SK-N-SH treated with all-trans-retinoic acid at 6 μM for 48 hours (cell line): ENCODE results near the gene OR5I1.

Experiments used
- ATAC-seq: fragments of 200-7000 bp; cut with Tn5 transposase; 3 replicates; pipeline ENCODE4 v1.9.1; 2020; ENCODE audit warnings: mild to moderate bottlenecking, moderate library complexity
- ARNTL ChIP-seq: fragments of 450-650 bp; formaldehyde crosslinking; IDR thresholded peaks from 2 replicates; pipeline ENCODE4 v1.5.0; 2020; ENCODE audit warnings: low read depth, mild to moderate bottlenecking, moderate library complexity, borderline replicate concordance
- BACH2 ChIP-seq: fragments of 250-450 bp; sonication (Bioruptor Pico); IDR thresholded peaks from 2 replicates; pipeline ENCODE4 v1.9.0; 2021; ENCODE audit warnings: mild to moderate bottlenecking, borderline replicate concordance
- CREB5 ChIP-seq: fragments of 250-450 bp; sonication (Bioruptor Pico); IDR thresholded peaks from 2 replicates; pipeline ENCODE4 v1.5.1; 2020; ENCODE audit warnings: low read depth, mild to moderate bottlenecking, moderate library complexity
- CSDC2 ChIP-seq: fragments of 250-450 bp; sonication (Bioruptor Pico); IDR thresholded peaks from 2 replicates; pipeline ENCODE4 v1.5.0; 2020; ENCODE audit warnings: mild to moderate bottlenecking, moderate library complexity
- GLIS3 ChIP-seq: fragments of 250-450 bp; sonication (Bioruptor Pico); IDR thresholded peaks from 2 replicates; pipeline ENCODE4 v1.5.0; 2020; ENCODE audit warnings: mild to moderate bottlenecking, moderate library complexity
- ISL1 ChIP-seq: fragments of 250-450 bp; sonication (Bioruptor Pico); IDR thresholded peaks from 2 replicates; pipeline ENCODE4 v2.1.2; 2022; ENCODE audit warnings: mild to moderate bottlenecking, moderate library complexity
- OSR1 ChIP-seq: fragments of 250-450 bp; sonication (Bioruptor Pico); IDR thresholded peaks from 2 replicates; pipeline ENCODE4 v1.8.0; 2022; ENCODE audit warnings: moderate library complexity, mild to moderate bottlenecking, inconsistent platforms
- PATZ1 ChIP-seq: fragments of 250-450 bp; sonication (Bioruptor Pico); IDR thresholded peaks from 2 replicates; pipeline ENCODE4 v1.8.0; 2020; ENCODE audit warnings: mild to moderate bottlenecking, moderate library complexity, borderline replicate concordance
- PPARA ChIP-seq: fragments of 250-450 bp; sonication (Bioruptor Pico); IDR thresholded peaks from 2 replicates; pipeline ENCODE4 v1.5.0; 2020; ENCODE audit warnings: mild to moderate bottlenecking, borderline replicate concordance
- SNAI2 ChIP-seq: fragments of 250-450 bp; sonication (Bioruptor Pico); IDR thresholded peaks from 2 replicates; pipeline ENCODE4 v1.5.0; 2020; ENCODE audit warnings: mild to moderate bottlenecking, moderate library complexity
- TCF4 ChIP-seq: fragments of 250-450 bp; sonication (Bioruptor Pico); IDR thresholded peaks from 2 replicates; pipeline ENCODE4 v1.8.0; 2021; ENCODE audit warnings: mild to moderate bottlenecking, moderate library complexity, borderline replicate concordance
- TOX ChIP-seq: fragments of 250-450 bp; sonication (Bioruptor Pico); IDR thresholded peaks from 2 replicates; pipeline ENCODE4 v1.8.0; 2021; ENCODE audit warnings: mild to moderate bottlenecking, moderate library complexity, borderline replicate concordance
- ZC3H10 ChIP-seq: fragments of 250-450 bp; sonication (Bioruptor Pico); IDR thresholded peaks from 2 replicates; pipeline ENCODE4 v1.5.1; 2021; ENCODE audit warnings: mild to moderate bottlenecking, moderate library complexity
- ZFP3 ChIP-seq: fragments of 250-450 bp; sonication (Bioruptor Pico); IDR thresholded peaks from 2 replicates; pipeline ENCODE4 v1.5.0; 2020; ENCODE audit warnings: mild to moderate bottlenecking, moderate library complexity
- ZFP30 ChIP-seq: fragments of 450-650 bp; formaldehyde crosslinking; IDR thresholded peaks from 2 replicates; pipeline ENCODE4 v1.5.0; 2022; ENCODE audit warnings: mild to moderate bottlenecking, moderate library complexity
- ZNF565 ChIP-seq: fragments of 450-650 bp; formaldehyde crosslinking; conservative IDR thresholded peaks from 2 replicates; pipeline ENCODE4 v1.5.0; 2020; ENCODE audit warnings: low read depth, mild to moderate bottlenecking, moderate library complexity
- ZNF70 ChIP-seq: fragments of 450-650 bp; formaldehyde crosslinking; IDR thresholded peaks from 2 replicates; pipeline ENCODE4 v1.5.0; 2020; ENCODE audit warnings: mild to moderate bottlenecking, moderate library complexity
- ZNF8 ChIP-seq: fragments of 450-650 bp; formaldehyde crosslinking; IDR thresholded peaks from 2 replicates; pipeline ENCODE4 v1.5.0; 2020; ENCODE audit warnings: mild to moderate bottlenecking, moderate library complexity
- TF ChIP-seq, protein P1 (sequence below): fragments of 250-450 bp; sonication (Bioruptor Pico); IDR thresholded peaks from 2 replicates; pipeline ENCODE4 v1.5.1; 2021; ENCODE audit warnings: mild to moderate bottlenecking, moderate library complexity
- TF ChIP-seq, protein P2 (sequence below): fragments of 250-450 bp; sonication (Bioruptor Pico); IDR thresholded peaks from 2 replicates; pipeline ENCODE4 v1.8.0; 2021; ENCODE audit warnings: low read depth, mild to moderate bottlenecking, moderate library complexity, borderline replicate concordance

Gene OR5I1

GRCh38 chr11:55969845-55970244, 33.6 kb upstream of the OR5I1 start, which contains the start of gene OR10AG1 (continued):
- TF ChIP-seq, protein P1, sequence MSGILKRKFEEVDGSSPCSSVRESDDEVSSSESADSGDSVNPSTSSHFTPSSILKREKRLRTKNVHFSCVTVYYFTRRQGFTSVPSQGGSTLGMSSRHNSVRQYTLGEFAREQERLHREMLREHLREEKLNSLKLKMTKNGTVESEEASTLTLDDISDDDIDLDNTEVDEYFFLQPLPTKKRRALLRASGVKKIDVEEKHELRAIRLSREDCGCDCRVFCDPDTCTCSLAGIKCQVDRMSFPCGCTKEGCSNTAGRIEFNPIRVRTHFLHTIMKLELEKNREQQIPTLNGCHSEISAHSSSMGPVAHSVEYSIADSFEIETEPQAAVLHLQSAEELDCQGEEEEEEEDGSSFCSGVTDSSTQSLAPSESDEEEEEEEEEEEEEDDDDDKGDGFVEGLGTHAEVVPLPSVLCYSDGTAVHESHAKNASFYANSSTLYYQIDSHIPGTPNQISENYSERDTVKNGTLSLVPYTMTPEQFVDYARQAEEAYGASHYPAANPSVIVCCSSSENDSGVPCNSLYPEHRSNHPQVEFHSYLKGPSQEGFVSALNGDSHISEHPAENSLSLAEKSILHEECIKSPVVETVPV (CRISPR knock-in tag), result no peak
- no peak for TF ChIP-seq PATZ1 (CRISPR knock-in tag)
- TF ChIP-seq CSDC2, result no peak
- no peak for TF ChIP-seq ARNTL (CRISPR knock-in tag)
- no peak for TF ChIP-seq PPARA (CRISPR knock-in tag)

- ATAC-seq, result no peak
- TF ChIP-seq ZNF70 (CRISPR knock-in tag), result no peak
- TF ChIP-seq ZFP30 (CRISPR knock-in tag), result no peak
- TF ChIP-seq, protein P2, sequence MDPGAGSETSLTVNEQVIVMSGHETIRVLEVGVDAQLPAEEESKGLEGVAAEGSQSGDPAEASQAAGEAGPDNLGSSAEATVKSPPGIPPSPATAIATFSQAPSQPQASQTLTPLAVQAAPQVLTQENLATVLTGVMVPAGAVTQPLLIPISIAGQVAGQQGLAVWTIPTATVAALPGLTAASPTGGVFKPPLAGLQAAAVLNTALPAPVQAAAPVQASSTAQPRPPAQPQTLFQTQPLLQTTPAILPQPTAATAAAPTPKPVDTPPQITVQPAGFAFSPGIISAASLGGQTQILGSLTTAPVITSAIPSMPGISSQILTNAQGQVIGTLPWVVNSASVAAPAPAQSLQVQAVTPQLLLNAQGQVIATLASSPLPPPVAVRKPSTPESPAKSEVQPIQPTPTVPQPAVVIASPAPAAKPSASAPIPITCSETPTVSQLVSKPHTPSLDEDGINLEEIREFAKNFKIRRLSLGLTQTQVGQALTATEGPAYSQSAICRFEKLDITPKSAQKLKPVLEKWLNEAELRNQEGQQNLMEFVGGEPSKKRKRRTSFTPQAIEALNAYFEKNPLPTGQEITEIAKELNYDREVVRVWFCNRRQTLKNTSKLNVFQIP, result no peak
- no peak for TF ChIP-seq ZNF8 (CRISPR knock-in tag)
- no peak for TF ChIP-seq PATZ1 (CRISPR knock-in tag)
- TF ChIP-seq, protein P1 (CRISPR knock-in tag), result no peak
- no peak for TF ChIP-seq ZC3H10
- TF ChIP-seq CSDC2, result no peak
- no peak for TF ChIP-seq ZNF565 (CRISPR knock-in tag)
- TF ChIP-seq ZFP3 (CRISPR knock-in tag), result no peak
- TF ChIP-seq GLIS3 (CRISPR knock-in tag), result no peak
- TF ChIP-seq, all 23 proteins: peak for 0
Observed at GRCh38 chr11:55967914-55968313, 31.7 kb upstream of the OR5I1 start.

DNA sequence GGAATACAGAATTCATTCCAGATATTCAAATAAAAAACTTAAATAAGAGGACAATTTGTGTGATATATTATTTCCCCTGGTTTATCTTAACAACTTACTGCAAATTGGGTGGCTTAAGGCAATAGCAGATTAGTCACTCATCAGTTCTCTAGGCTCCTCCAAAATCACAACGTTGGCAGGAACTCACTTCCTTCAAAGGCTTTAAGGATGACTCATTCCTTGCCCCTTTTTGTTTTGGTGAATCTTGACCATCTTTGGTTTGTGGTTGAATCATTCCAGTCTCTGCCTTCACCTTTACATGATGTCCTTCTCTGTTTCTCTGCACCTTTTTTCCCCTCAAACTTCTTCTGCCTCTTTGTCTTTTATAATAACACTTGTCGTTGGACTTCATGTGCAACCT, 30.2 kb upstream of the OR5I1 start:
- TF ChIP-seq, protein P1 (CRISPR knock-in tag), result no peak
- no peak for TF ChIP-seq ZNF8 (CRISPR knock-in tag)
- no peak for TF ChIP-seq GLIS3 (CRISPR knock-in tag)
- TF ChIP-seq, protein P2, result no peak
- TF ChIP-seq TCF4, result no peak
- no peak for TF ChIP-seq CREB5 (CRISPR knock-in tag)
- no peak for TF ChIP-seq OSR1 (CRISPR knock-in tag)
- no peak for TF ChIP-seq BACH2
- no peak for TF ChIP-seq TOX (CRISPR knock-in tag)
- no peak for TF ChIP-seq ISL1 (CRISPR knock-in tag)
- no peak for TF ChIP-seq SNAI2
- TF ChIP-seq ZC3H10, result no peak
- TF ChIP-seq ZNF70 (CRISPR knock-in tag), result no peak
- TF ChIP-seq ARNTL (CRISPR knock-in tag), result no peak
- TF ChIP-seq CSDC2, result no peak
- no peak for ATAC-seq
